ENCODE data around the gene LINC01488. TPM values are rescaled to one million over a fixed set of nuclear protein-coding genes. Genes with fewer than 3 reads are reported as not detected.
A peak's percentile ranks its signal among the peaks of the same experiment; 100 is the strongest.

Gene LINC01488
- total RNA-seq, 2 donors from 2014 or later, result not detected

DNA sequence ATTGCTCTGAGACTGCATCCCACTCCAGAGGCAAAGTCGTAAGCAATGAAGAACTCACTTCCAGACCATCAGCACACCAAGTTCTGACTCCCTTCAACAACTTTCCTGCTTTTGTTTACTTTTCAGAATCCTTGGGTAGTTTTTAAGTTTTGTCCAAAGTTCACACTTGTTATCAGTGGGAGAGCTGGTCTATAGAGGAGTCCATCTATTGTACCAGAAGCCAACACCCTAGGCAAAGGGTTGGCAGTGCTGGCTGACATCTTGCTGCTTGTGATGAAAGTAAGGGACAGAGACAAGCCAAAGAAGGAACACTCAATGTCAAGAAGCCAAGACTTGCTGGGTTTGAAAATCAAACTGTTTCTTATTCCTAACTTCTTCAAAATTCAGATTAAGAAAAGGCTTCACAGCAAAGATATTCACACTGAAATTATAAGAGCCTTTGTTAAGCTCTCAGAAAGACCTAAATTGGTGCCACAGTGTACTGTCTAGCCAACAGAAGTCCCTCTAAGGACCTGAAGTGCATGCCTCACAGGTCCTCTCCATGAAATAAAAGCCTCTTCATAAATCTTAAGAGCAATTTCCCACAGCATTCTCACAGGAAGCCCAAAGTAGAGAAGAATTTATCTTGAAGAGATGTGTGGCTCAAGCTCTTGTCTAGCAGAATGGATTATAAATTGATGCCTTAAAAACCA is 21.5 kb upstream of the LINC01488 start:
- peak overlapping the region; percentile 12 for H3K27ac ChIP-seq
- no peaks in the 10 kb centered on the region for H3K9me3 ChIP-seq
- H3K4me3 ChIP-seq, result no peak overlapping the region
- TF ChIP-seq, protein P1, sequence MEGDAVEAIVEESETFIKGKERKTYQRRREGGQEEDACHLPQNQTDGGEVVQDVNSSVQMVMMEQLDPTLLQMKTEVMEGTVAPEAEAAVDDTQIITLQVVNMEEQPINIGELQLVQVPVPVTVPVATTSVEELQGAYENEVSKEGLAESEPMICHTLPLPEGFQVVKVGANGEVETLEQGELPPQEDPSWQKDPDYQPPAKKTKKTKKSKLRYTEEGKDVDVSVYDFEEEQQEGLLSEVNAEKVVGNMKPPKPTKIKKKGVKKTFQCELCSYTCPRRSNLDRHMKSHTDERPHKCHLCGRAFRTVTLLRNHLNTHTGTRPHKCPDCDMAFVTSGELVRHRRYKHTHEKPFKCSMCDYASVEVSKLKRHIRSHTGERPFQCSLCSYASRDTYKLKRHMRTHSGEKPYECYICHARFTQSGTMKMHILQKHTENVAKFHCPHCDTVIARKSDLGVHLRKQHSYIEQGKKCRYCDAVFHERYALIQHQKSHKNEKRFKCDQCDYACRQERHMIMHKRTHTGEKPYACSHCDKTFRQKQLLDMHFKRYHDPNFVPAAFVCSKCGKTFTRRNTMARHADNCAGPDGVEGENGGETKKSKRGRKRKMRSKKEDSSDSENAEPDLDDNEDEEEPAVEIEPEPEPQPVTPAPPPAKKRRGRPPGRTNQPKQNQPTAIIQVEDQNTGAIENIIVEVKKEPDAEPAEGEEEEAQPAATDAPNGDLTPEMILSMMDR (IDR thresholded peaks at IDR 0.05), result no peak
- H3K27me3 ChIP-seq, result no peaks in the 10 kb centered on the region
- no peak overlapping the region for H3K9ac ChIP-seq (ENCODE audit: low read depth in 2 of 2, low read length in 2 of 2)
- peaks cover 7% of the 10 kb centered on the region for H3K4me1 ChIP-seq
- DNase-seq, result no peak
- intact Hi-C loops (cut with DNase I), result loop anchor here (10.0 kb wide), 1 partner anchor 165 kb away; the partner anchor contains the start of gene MYEOV
- H3K36me3 ChIP-seq, result no peaks in the 10 kb centered on the region

DNA sequence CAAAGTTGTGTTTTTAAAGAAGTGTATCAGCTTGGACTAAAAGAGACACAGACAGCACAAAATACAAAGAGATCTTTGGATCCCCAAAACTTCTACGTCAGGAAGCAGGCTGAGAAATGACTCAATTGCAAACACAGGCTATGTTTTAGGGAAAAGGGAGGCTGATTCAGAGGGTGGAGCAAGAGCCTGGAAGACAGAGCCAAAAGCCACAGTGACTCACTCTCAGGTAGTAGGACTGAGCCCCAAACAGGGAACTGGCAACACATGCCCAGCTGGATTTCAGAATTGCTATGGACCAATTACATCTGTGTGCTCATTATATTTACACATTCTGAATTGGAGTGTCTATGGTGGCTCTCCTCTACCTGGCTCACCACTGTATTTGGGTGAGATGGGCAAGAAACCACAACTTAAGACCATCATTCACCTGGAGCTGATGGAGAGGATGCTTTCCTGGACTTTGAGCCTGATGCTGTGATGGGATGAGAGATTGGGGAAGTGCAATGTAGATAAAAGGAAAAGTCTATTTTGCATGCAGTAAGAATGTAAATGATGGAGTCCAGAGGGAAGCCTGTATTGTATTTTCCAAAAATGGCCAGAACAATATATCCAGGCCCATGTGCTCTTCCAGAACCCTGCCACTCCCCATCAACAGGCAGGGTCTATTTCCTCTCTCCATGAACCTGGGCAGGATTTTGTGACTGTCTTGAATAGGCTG is 20.8 kb upstream of the LINC01488 start:
- no peaks in the 10 kb centered on the region for H3K27me3 ChIP-seq
- TF ChIP-seq, protein P1 (IDR thresholded peaks at IDR 0.05), result no peak
- no peak overlapping the region for H3K4me3 ChIP-seq
- peaks cover 7% of the 10 kb centered on the region for H3K4me1 ChIP-seq
- DNase-seq, result no peak
- no peak overlapping the region for H3K9ac ChIP-seq (ENCODE audit: low read depth in 2 of 2, low read length in 2 of 2)
- no peak overlapping the region for H3K27ac ChIP-seq
- intact Hi-C loops (cut with DNase I), result loop anchor here (10.0 kb wide), 1 partner anchor 166 kb away; the partner anchor contains the start of gene MYEOV
- no peaks in the 10 kb centered on the region for H3K36me3 ChIP-seq
- H3K9me3 ChIP-seq, result no peaks in the 10 kb centered on the region

- Histone ChIP-seq H3K4me1 (peaks cover 7% of the 10 kb centered on the region), H3K27me3 (no peaks in the 10 kb centered on the region), H3K9ac (ENCODE audit: low read depth in 2 of 2, low read length in 2 of 2) (no peak overlapping the region), H3K4me3 (no peak overlapping the region), H3K9me3 (no peaks in the 10 kb centered on the region), H3K27ac (no peak overlapping the region), H3K36me3 (no peaks in the 10 kb centered on the region)
- intact Hi-C loops (cut with DNase I), result loop anchor here (10.0 kb wide), 1 partner anchor 167 kb away; the partner anchor contains the start of gene MYEOV
- no peak for DNase-seq
- TF ChIP-seq, protein P1 (IDR thresholded peaks at IDR 0.05), result no peak
Measured at GRCh38 chr11:69461272-69461962, 20.0 kb upstream of the LINC01488 start.

DNA sequence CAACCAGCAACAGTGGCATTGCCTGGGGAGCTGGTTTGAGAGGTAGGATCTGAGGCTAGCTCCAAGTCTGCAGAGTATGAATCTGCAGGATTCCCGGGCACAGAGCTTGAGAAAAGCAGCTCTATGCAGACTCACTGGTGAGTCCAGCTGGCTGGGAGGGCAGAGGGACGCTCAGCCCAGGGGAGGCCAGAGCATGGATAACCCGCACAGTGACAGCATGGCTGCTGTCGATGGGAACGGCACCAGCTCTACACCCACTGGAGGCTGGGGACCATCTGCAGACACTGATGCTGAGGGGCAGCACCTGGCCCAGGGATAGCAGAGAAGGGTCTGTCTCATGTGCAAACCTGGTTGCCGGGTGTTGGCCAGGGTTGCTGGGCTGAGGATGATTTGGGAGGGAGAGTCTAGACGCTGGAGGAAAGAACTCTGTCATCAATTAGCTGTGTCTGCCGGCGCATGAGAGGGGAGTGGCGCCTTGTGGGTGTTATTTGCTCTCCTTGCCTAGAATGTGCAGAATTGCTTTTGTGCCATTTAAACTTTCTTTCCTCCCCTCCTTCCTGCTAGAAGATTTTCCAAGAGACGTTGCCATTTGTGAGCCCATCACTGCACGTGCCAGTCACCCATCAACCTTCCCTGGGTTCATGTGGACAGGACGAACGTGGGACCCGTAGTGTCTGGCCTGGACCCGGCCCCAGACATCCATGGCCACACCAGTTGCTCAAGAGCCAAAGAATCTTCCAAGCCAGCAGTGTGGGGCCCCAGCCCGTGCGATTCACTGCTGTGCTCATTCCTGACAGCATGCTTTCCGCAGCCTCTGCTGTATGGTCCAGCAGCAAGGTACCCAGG is 19.1 kb upstream of the LINC01488 start:
- DNase-seq, result peak; percentile 56
- Histone ChIP-seq H3K36me3 (no peaks in the 10 kb centered on the region), H3K4me1 (peaks cover 7% of the 10 kb centered on the region), H3K4me3 (no peak overlapping the region), H3K27ac (no peak overlapping the region), H3K27me3 (no peaks in the 10 kb centered on the region), H3K9me3 (no peaks in the 10 kb centered on the region), H3K9ac (ENCODE audit: low read depth in 2 of 2, low read length in 2 of 2) (peak overlapping the region; percentile 59 to 70)
- TF ChIP-seq, protein P1 (IDR thresholded peaks at IDR 0.05), result no peak
- intact Hi-C loops (cut with DNase I), result loop anchor here (10.0 kb wide), 1 partner anchor 168 kb away; the partner anchor contains the start of gene MYEOV
